HCT116 (cell line): Measurements from ENCODE around the gene ROBO1. TPM values are rescaled to one million over a fixed set of nuclear protein-coding genes. Genes with fewer than 3 reads are reported as not detected.

Experiments used
- ATAC-seq: fragments of 200-7000 bp; cut with Tn5 transposase; 2 replicates; pipeline ENCODE4 v1.9.1; 2020; ENCODE audit warnings: mild to moderate bottlenecking, moderate library complexity
- BruUV-seq: library from RNA; stranded (reverse); fragments of 400-500 nt; replicated peaks from 2 replicates; lab custom pipeline; 2021; lab: Mats Ljungman, UMichigan
- CTCF ChIA-PET: fragments of 300-600 bp; sonication (Branson Sonifier 250); formaldehyde crosslinking; loops from one replicate; lab custom pipeline; 2021; ENCODE audit warnings: antibody characterized with exemption; lab: Charles Lee
- POLR2A ChIA-PET: fragments of 300-600, 350-600 bp; sonication (Branson Sonifier 250); formaldehyde crosslinking; loops from one replicate; lab custom pipeline; 2021; ENCODE audit warnings: antibody characterized with exemption; lab: Charles Lee
- RAD21 ChIA-PET, 2 experiments: fragments of 300-600 bp; sonication (Branson Sonifier 250); formaldehyde crosslinking; loops; one replicate each; lab custom pipeline; 2023; ENCODE audit warnings: low total read pairs in 2 of 2; ENCODE audit not compliant: uncharacterized antibody in 2 of 2, unreplicated experiment in 2 of 2, low non-redundant PET in 1 of 2; lab: Charles Lee
- DNase-seq: peaks from one replicate; pipeline ENCODE4 v3.0.0-alpha.2; 2010; ENCODE audit warnings: low read depth, low spot score
- H2AFZ ChIP-seq: fragments of 200-600 bp; shearing (Covaris generic), sonication (generic); 2 replicates; pipeline ENCODE4 v1.6.1; 2017; ENCODE audit warnings: low read depth, mixed run types, mixed read lengths, antibody characterized with exemption, low read length; ENCODE audit not compliant: poor library complexity, severe bottlenecking
- H3K27ac ChIP-seq: 2 replicates; pipeline ENCODE4 v1.5.1; 2012; ENCODE audit warnings: low read depth, low read length
- H3K27me3 ChIP-seq: fragments of 200-600 bp; sonication (generic); 2 replicates; pipeline ENCODE4 v1.6.1; 2016; ENCODE audit warnings: mixed run types, low read length, mixed read lengths; ENCODE audit not compliant: insufficient read depth
- H3K36me3 ChIP-seq, 2 experiments: fragments of 200-500 bp in 1 of 2; fragments of 200-600 bp in 1 of 2; sonication (Bioruptor generic) in 1 of 2; sonication (generic) in 1 of 2; 2 replicates each; pipeline versions ENCODE4 v1.5.1 to v1.6.1; 2014 to 2016; ENCODE audit warnings: low read length in 2 of 2, inconsistent platforms in 1 of 2, mixed read lengths in 1 of 2, mixed run types in 1 of 2; ENCODE audit not compliant: insufficient read depth in 2 of 2, control insufficient read depth in 1 of 2
- H3K4me1 ChIP-seq, 2 experiments: fragments of 200-600 bp in 1 of 2; sonication (generic) in 1 of 2; 2 replicates each; pipeline versions ENCODE4 v1.5.1 to v1.6.1; 2012 to 2017; ENCODE audit warnings: low read length in 2 of 2, inconsistent platforms in 1 of 2, mild to moderate bottlenecking in 1 of 2, mixed read lengths in 1 of 2, mixed run types in 1 of 2, moderate library complexity in 1 of 2; ENCODE audit not compliant: insufficient read depth in 2 of 2, control insufficient read depth in 1 of 2
- H3K4me2 ChIP-seq: fragments of 200-600 bp; sonication (generic); 2 replicates; pipeline ENCODE4 v1.6.1; 2017; ENCODE audit warnings: mixed run types, low read length, mixed read lengths
- H3K4me3 ChIP-seq, 2 experiments: fragments of 200-600 bp in 1 of 2; sonication (generic) in 1 of 2; replicated peaks in 1 of 2; 2 replicates each; pipeline ENCODE4 v1.5.1; 2011 to 2016; ENCODE audit warnings: low read length in 2 of 2, control low read depth in 1 of 2, low read depth in 1 of 2, mild to moderate bottlenecking in 1 of 2, mixed read lengths in 1 of 2, mixed run types in 1 of 2
- H3K79me2 ChIP-seq: fragments of 200-600 bp; sonication (generic); 2 replicates; pipeline ENCODE4 v1.6.1; 2017; ENCODE audit warnings: mild to moderate bottlenecking, mixed run types, low read length, moderate library complexity, mixed read lengths; ENCODE audit not compliant: insufficient read depth
- H3K9ac ChIP-seq: fragments of 200-600 bp; sonication (generic); 2 replicates; pipeline ENCODE4 v1.6.1; 2016; ENCODE audit warnings: low read length, mixed read lengths
- H3K9me2 ChIP-seq: fragments of 200-600 bp; sonication (generic), shearing (Covaris generic); 2 replicates; pipeline ENCODE4 v1.6.1; 2017; ENCODE audit warnings: mixed run types, mild to moderate bottlenecking, moderate library complexity; ENCODE audit not compliant: insufficient read depth
- H3K9me3 ChIP-seq, 2 experiments: fragments of 200-500 bp in 1 of 2; fragments of 200-600 bp in 1 of 2; sonication (Bioruptor generic) in 1 of 2; sonication (generic) in 1 of 2; 2 replicates each; pipeline ENCODE4 v1.6.1; 2014 to 2017; ENCODE audit warnings: low read length in 2 of 2, mixed read lengths in 2 of 2, inconsistent platforms in 1 of 2, low read depth in 1 of 2, mild to moderate bottlenecking in 1 of 2, mixed run types in 1 of 2, moderate library complexity in 1 of 2; ENCODE audit not compliant: control insufficient read depth in 1 of 2, insufficient read depth in 1 of 2
- H4K20me1 ChIP-seq: fragments of 200-600 bp; sonication (generic), shearing (Covaris generic); 2 replicates; pipeline ENCODE4 v1.6.1; 2017; ENCODE audit warnings: mixed run types, mild to moderate bottlenecking, moderate library complexity; ENCODE audit not compliant: insufficient read depth
- CBX3 ChIP-seq: IDR thresholded peaks from 2 replicates; pipeline ENCODE4 v1.6.1; 2012; ENCODE audit warnings: low read depth
- CEBPB ChIP-seq: IDR thresholded peaks from 2 replicates; pipeline ENCODE4 v1.6.1; 2012; ENCODE audit warnings: low read depth
- EGR1 ChIP-seq: IDR thresholded peaks from 2 replicates; pipeline ENCODE4 v1.6.1; 2012; ENCODE audit warnings: low read depth
- FOSL1 ChIP-seq: IDR thresholded peaks from 2 replicates; pipeline ENCODE4 v1.6.1; 2012; ENCODE audit warnings: low read depth
- POLR2A ChIP-seq: IDR thresholded peaks from 2 replicates; pipeline ENCODE4 v1.7.0; 2011; ENCODE audit warnings: borderline replicate concordance; ENCODE audit not compliant: insufficient read depth, insufficient read length; ENCODE audit errors: extremely low read depth
- POLR2AphosphoS5 ChIP-seq: IDR thresholded peaks from 2 replicates; pipeline ENCODE4 v1.6.1; 2011; ENCODE audit warnings: mild to moderate bottlenecking, low read depth, low read length, moderate library complexity
- SIN3A ChIP-seq: IDR thresholded peaks from 2 replicates; pipeline ENCODE4 v1.6.1; 2012; ENCODE audit warnings: low read depth
- SP1 ChIP-seq: IDR thresholded peaks from 2 replicates; pipeline ENCODE4 v1.6.1; 2012; ENCODE audit warnings: low read depth
- SRF ChIP-seq: IDR thresholded peaks from 2 replicates; pipeline ENCODE4 v1.6.1; 2012; ENCODE audit warnings: low read depth
- TCF7L2 ChIP-seq: IDR thresholded peaks from 2 replicates; pipeline ENCODE4 v1.7.0; 2011; ENCODE audit warnings: borderline replicate concordance, inconsistent platforms; ENCODE audit not compliant: insufficient read depth, insufficient read length; ENCODE audit errors: extremely low read depth
- YY1 ChIP-seq: IDR thresholded peaks from 2 replicates; pipeline ENCODE4 v1.6.1; 2011; ENCODE audit warnings: low read length, low read depth, moderate library complexity, mild to moderate bottlenecking; ENCODE audit not compliant: insufficient replicate concordance; ENCODE audit errors: extremely low read depth
- ZFX ChIP-seq: fragments of 450-650 bp; IDR thresholded peaks from 2 replicates; pipeline ENCODE4 v1.6.1; 2017
- ZNF274 ChIP-seq: fragments of 200-500 bp; sonication (Bioruptor generic); IDR thresholded peaks from 2 replicates; pipeline ENCODE4 v1.6.1; 2014; ENCODE audit warnings: mild to moderate bottlenecking, low read depth, low read length, inconsistent platforms
- intact Hi-C: fragments of 100-400 bp; cut with micrococcal nuclease; formaldehyde crosslinking; loops from 2 replicates; pipeline ENCODE4 v1.10.0; 2022
- total RNA-seq: library from RNA; stranded (reverse); gene quantifications from one replicate; pipeline ENCODE4 v1.2.1, GENCODE V29; 2021; ENCODE audit not compliant: unreplicated experiment
- TF ChIP-seq, protein P1 (sequence below): IDR thresholded peaks from 2 replicates; pipeline ENCODE4 v1.6.1; 2012
- TF ChIP-seq, protein P2 (sequence below), 3 experiments: fragments of 200-600 bp in 1 of 3; sonication (generic) in 1 of 3; IDR thresholded peaks in 2 of 3; conservative IDR thresholded peaks in 1 of 3; 2 replicates each; pipeline ENCODE4 v1.5.1; 2012 to 2017; ENCODE audit warnings: low read depth in 2 of 3, low read length in 2 of 3, antibody characterized with exemption in 1 of 3, borderline replicate concordance in 1 of 3, control low read depth in 1 of 3, mild to moderate bottlenecking in 1 of 3, mixed read lengths in 1 of 3, mixed run types in 1 of 3, moderate library complexity in 1 of 3; ENCODE audit not compliant: insufficient read depth in 1 of 3
- TF ChIP-seq, protein P3 (sequence below): IDR thresholded peaks from 2 replicates; pipeline ENCODE4 v1.6.1; 2012; ENCODE audit warnings: low read depth
- TF ChIP-seq, protein P4 (sequence below): IDR thresholded peaks from 2 replicates; pipeline ENCODE4 v1.6.1; 2011; ENCODE audit warnings: mild to moderate bottlenecking, low read length, moderate library complexity; ENCODE audit not compliant: insufficient replicate concordance; ENCODE audit errors: extremely low read depth

The ROBO1 gene
- total RNA-seq, 1 experiment from 2014 or later, result 0.27 TPM

DNA sequence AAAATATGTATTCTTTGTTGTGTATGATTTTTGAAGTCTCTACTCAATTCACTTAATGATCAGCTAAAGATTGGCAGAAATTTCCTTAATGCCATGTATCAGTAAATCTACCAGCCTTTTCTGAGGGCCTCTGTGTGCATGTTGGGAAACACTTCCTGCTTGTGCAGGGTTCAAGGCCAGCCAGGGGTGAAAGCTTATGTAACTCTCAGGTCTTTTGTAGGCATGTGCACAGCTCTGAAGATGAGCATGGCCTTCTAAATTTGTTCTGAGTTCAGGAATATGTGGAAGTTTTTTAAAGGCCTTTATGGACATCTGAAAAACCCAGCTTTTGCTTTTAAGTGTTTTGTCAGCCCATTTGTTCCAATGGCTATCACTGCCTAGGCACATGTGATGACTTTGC, 82.7 kb downstream of the ROBO1 start:
- no peaks in the 10 kb centered on the region for H3K9me2 ChIP-seq
- H3K27ac ChIP-seq, result no peak overlapping the region
- POLR2A ChIA-PET, result no interaction called here
- no peak overlapping the region for H3K4me2 ChIP-seq
- H3K4me3 ChIP-seq, result no peak overlapping the region
- DNase-seq, result no peak
- H3K27me3 ChIP-seq, result no peaks in the 10 kb centered on the region
- BruUV-seq, result no TSS peak
- no peak overlapping the region for H3K9ac ChIP-seq
- H3K4me1 ChIP-seq, result no peaks in the 10 kb centered on the region
- ATAC-seq, result no peak
- intact Hi-C loops, result no loop called here
- no peak overlapping the region for H2AFZ ChIP-seq
- TF ChIP-seq POLR2AphosphoS5 (no peak), POLR2A (no peak), CBX3 (no peak), SRF (no peak), ZFX (no peak), EGR1 (no peak), YY1 (no peak), TCF7L2 (no peak), CEBPB (no peak), SIN3A (no peak), FOSL1 (no peak), ZNF274 (no peak), SP1 (no peak)
- TF ChIP-seq, protein P1, sequence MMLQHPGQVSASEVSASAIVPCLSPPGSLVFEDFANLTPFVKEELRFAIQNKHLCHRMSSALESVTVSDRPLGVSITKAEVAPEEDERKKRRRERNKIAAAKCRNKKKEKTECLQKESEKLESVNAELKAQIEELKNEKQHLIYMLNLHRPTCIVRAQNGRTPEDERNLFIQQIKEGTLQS, result no peak
- TF ChIP-seq, protein P2, sequence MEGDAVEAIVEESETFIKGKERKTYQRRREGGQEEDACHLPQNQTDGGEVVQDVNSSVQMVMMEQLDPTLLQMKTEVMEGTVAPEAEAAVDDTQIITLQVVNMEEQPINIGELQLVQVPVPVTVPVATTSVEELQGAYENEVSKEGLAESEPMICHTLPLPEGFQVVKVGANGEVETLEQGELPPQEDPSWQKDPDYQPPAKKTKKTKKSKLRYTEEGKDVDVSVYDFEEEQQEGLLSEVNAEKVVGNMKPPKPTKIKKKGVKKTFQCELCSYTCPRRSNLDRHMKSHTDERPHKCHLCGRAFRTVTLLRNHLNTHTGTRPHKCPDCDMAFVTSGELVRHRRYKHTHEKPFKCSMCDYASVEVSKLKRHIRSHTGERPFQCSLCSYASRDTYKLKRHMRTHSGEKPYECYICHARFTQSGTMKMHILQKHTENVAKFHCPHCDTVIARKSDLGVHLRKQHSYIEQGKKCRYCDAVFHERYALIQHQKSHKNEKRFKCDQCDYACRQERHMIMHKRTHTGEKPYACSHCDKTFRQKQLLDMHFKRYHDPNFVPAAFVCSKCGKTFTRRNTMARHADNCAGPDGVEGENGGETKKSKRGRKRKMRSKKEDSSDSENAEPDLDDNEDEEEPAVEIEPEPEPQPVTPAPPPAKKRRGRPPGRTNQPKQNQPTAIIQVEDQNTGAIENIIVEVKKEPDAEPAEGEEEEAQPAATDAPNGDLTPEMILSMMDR (IDR thresholded peaks at IDR 0.05 in 2 of 3, conservative IDR thresholded peaks at IDR 0.05 in 1 of 3; ENCODE audit: borderline replicate concordance in 1 of 3, insufficient read depth in 1 of 3, low read depth in 2 of 3, low read length in 2 of 3), result no peak
- TF ChIP-seq, protein P3, sequence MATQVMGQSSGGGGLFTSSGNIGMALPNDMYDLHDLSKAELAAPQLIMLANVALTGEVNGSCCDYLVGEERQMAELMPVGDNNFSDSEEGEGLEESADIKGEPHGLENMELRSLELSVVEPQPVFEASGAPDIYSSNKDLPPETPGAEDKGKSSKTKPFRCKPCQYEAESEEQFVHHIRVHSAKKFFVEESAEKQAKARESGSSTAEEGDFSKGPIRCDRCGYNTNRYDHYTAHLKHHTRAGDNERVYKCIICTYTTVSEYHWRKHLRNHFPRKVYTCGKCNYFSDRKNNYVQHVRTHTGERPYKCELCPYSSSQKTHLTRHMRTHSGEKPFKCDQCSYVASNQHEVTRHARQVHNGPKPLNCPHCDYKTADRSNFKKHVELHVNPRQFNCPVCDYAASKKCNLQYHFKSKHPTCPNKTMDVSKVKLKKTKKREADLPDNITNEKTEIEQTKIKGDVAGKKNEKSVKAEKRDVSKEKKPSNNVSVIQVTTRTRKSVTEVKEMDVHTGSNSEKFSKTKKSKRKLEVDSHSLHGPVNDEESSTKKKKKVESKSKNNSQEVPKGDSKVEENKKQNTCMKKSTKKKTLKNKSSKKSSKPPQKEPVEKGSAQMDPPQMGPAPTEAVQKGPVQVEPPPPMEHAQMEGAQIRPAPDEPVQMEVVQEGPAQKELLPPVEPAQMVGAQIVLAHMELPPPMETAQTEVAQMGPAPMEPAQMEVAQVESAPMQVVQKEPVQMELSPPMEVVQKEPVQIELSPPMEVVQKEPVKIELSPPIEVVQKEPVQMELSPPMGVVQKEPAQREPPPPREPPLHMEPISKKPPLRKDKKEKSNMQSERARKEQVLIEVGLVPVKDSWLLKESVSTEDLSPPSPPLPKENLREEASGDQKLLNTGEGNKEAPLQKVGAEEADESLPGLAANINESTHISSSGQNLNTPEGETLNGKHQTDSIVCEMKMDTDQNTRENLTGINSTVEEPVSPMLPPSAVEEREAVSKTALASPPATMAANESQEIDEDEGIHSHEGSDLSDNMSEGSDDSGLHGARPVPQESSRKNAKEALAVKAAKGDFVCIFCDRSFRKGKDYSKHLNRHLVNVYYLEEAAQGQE, result no peak
- TF ChIP-seq, protein P4, sequence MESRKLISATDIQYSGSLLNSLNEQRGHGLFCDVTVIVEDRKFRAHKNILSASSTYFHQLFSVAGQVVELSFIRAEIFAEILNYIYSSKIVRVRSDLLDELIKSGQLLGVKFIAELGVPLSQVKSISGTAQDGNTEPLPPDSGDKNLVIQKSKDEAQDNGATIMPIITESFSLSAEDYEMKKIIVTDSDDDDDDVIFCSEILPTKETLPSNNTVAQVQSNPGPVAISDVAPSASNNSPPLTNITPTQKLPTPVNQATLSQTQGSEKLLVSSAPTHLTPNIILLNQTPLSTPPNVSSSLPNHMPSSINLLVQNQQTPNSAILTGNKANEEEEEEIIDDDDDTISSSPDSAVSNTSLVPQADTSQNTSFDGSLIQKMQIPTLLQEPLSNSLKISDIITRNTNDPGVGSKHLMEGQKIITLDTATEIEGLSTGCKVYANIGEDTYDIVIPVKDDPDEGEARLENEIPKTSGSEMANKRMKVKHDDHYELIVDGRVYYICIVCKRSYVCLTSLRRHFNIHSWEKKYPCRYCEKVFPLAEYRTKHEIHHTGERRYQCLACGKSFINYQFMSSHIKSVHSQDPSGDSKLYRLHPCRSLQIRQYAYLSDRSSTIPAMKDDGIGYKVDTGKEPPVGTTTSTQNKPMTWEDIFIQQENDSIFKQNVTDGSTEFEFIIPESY, result no peak
- CTCF ChIA-PET, result no interaction called here
- no peaks in the 10 kb centered on the region for H4K20me1 ChIP-seq
- H3K79me2 ChIP-seq, result no peaks in the 10 kb centered on the region
- peaks cover 6 to 18% of the 10 kb centered on the region in 2 experiments; a peak in 3 of 4 replicates for H3K9me3 ChIP-seq
- no peaks in the 10 kb centered on the region for H3K36me3 ChIP-seq
- RAD21 ChIA-PET, result no interaction called here
